ENCODE measurements around the gene MIOX. TPM values are rescaled to one million over a fixed set of nuclear protein-coding genes. Genes with fewer than 3 reads are reported as not detected.

The MIOX gene
- total and polyA plus RNA-seq, 9 of the 15 experiments (the other 6 are each of a cell fraction or from before 2014, with no cell fraction given), result 0.08 TPM; not detected in 8

DNA sequence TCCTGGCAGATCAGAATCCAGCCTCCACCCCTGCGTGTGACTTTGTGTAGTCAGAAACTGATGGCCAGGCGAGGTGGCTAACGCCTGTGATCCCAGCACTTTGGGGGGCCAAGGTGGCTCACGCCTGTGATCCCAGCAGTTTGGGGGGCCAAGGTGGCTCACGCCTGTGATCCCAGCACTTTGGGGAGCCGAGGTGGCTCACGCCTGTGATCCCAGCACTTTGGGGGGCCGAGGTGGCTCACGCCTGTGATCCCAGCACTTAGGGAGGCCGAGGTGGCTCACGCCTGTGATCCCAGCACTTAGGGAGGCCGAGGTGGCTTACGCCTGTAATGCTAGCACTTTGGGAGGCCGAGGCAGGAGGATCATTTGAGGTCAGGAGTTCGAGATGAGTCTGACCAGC is 26.5 kb downstream of the MIOX start (continued):
- TF ChIP-seq ZNF511 (CRISPR knock-in tag; IDR thresholded peaks at IDR 0.05), result no peak
- TF ChIP-seq SIX5 (IDR thresholded peaks at IDR 0.05; ENCODE audit: borderline replicate concordance in 1 of 2, insufficient read depth in 1 of 2, low read depth in 1 of 2, low read length in 2 of 2), result no peak
- no peak for TF ChIP-seq KDM1A (IDR thresholded peaks at IDR 0.05)
- TF ChIP-seq ZZZ3 (IDR thresholded peaks at IDR 0.05), result no peak
- TF ChIP-seq ZBTB17 (CRISPR knock-in tag; IDR thresholded peaks at IDR 0.05), result no peak
- 0 out of 2 replicates have a peak, but pooled peaks have one; percentile 32 for TF ChIP-seq POLR2G (IDR thresholded peaks at IDR 0.05; ENCODE audit: low read depth, low read length)
- TF ChIP-seq, protein P1, sequence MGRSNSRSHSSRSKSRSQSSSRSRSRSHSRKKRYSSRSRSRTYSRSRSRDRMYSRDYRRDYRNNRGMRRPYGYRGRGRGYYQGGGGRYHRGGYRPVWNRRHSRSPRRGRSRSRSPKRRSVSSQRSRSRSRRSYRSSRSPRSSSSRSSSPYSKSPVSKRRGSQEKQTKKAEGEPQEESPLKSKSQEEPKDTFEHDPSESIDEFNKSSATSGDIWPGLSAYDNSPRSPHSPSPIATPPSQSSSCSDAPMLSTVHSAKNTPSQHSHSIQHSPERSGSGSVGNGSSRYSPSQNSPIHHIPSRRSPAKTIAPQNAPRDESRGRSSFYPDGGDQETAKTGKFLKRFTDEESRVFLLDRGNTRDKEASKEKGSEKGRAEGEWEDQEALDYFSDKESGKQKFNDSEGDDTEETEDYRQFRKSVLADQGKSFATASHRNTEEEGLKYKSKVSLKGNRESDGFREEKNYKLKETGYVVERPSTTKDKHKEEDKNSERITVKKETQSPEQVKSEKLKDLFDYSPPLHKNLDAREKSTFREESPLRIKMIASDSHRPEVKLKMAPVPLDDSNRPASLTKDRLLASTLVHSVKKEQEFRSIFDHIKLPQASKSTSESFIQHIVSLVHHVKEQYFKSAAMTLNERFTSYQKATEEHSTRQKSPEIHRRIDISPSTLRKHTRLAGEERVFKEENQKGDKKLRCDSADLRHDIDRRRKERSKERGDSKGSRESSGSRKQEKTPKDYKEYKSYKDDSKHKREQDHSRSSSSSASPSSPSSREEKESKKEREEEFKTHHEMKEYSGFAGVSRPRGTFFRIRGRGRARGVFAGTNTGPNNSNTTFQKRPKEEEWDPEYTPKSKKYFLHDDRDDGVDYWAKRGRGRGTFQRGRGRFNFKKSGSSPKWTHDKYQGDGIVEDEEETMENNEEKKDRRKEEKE (IDR thresholded peaks at IDR 0.05; ENCODE audit: borderline replicate concordance in 1 of 2, control insufficient read depth in 1 of 2, low read depth in 2 of 2, low read length in 1 of 2), result no peak
